Ovary (tissue), 3 donors: ENCODE data around the gene FOXK2.

Experiments
- CTCF ChIP-seq, 3 donors: fragments of 450-650 bp in 2 of 3; fragments of 200-600 bp in 1 of 3; IDR thresholded peaks; one replicate each; pipeline versions ENCODE4 v1.5.1 to v1.8.0; 2016 to 2022; ENCODE audit warnings: antibody characterized with exemption in 3 of 3, mild to moderate bottlenecking in 1 of 3
- EP300 ChIP-seq: sonication (generic); formaldehyde crosslinking; IDR thresholded peaks from one replicate; pipeline ENCODE4 v1.6.1; 2017; ENCODE audit warnings: antibody characterized with exemption
- POLR2A ChIP-seq: fragments of 450-650 bp; IDR thresholded peaks from one replicate; pipeline ENCODE4 v1.6.1; 2017; ENCODE audit warnings: antibody characterized with exemption, mild to moderate bottlenecking, moderate library complexity
- donor health status: DM: no; HTN: no; CAD: no.

- TF ChIP-seq CTCF (IDR thresholded peaks at IDR 0.05) (no peak), EP300 (no peak), POLR2A (no peak)
Measured at GRCh38 chr17:82582213-82582612, 62.7 kb downstream of the FOXK2 start.
